ENCODE results near the gene ALDH3A1. TPM values are rescaled to one million over a fixed set of nuclear protein-coding genes. Genes with fewer than 3 reads are reported as not detected.
"Not testable (repeated sequence)": the region's sequence is repeated elsewhere in the genome, so short reads cannot be mapped to it uniquely, and the experiment has no call there.

ALDH3A1 gene
- total RNA-seq (2014; rRNA removed; shearing (Covaris generic)), result 20.0 and 37.7 TPM in 2 replicates

- DNase-seq (ENCODE audit: low spot score), result peak; percentile 60
These were observed at the start of gene ALDH3A1 for GRCh38 chr17:19747829-19748806. TSS of gene ALDH3A1 (minus strand) at chr17:19748298. CDS start at chr17:19745129, 3,169 bp downstream.

GRCh38 chr17:19796457-19796856, 48.4 kb upstream of the ALDH3A1 start:
- DNase-seq (ENCODE audit: low spot score), result no peak

GRCh38 chr17:19791918-19792550, 43.9 kb upstream of the ALDH3A1 start:
- no peak for DNase-seq (ENCODE audit: low spot score)

- no peak for DNase-seq (ENCODE audit: low spot score)
These were observed 39.7 kb upstream of the ALDH3A1 start for GRCh38 chr17:19787733-19788357.

- no peak for DNase-seq (ENCODE audit: low spot score)
These were observed 37.8 kb upstream of the ALDH3A1 start for GRCh38 chr17:19785854-19786253.

- DNase-seq (ENCODE audit: low spot score), result no peak
These were observed 33.7 kb upstream of the ALDH3A1 start for GRCh38 chr17:19781488-19782458.

GRCh38 chr17:19780846-19781245, 32.7 kb upstream of the ALDH3A1 start:
- no peak for DNase-seq (ENCODE audit: low spot score)

- no peak for DNase-seq (ENCODE audit: low spot score)
These were observed 25.4 kb upstream of the ALDH3A1 start for GRCh38 chr17:19773534-19773933.

GRCh38 chr17:19771971-19772630, 24.0 kb upstream of the ALDH3A1 start:
- DNase-seq (ENCODE audit: low spot score), result no peak

- DNase-seq (ENCODE audit: low spot score), result no peak
These were observed 23.1 kb upstream of the ALDH3A1 start for GRCh38 chr17:19770985-19771735.

- no peak for DNase-seq (ENCODE audit: low spot score)
These were observed 22.0 kb upstream of the ALDH3A1 start for GRCh38 chr17:19769946-19770652.

GRCh38 chr17:19768046-19768782, 20.1 kb upstream of the ALDH3A1 start:
- no peak for DNase-seq (ENCODE audit: low spot score)

GRCh38 chr17:19766421-19767270, 18.5 kb upstream of the ALDH3A1 start:
- DNase-seq (ENCODE audit: low spot score), result peak; percentile 73

GRCh38 chr17:19766016-19766415, 17.9 kb upstream of the ALDH3A1 start:
- DNase-seq (ENCODE audit: low spot score), result no peak

- DNase-seq (ENCODE audit: low spot score), result not testable (repeated sequence)
These were observed 15.9 kb upstream of the ALDH3A1 start for GRCh38 chr17:19763991-19764390.

GRCh38 chr17:19763416-19763815, 15.3 kb upstream of the ALDH3A1 start:
- DNase-seq (ENCODE audit: low spot score), result no peak

- peak; percentile 55 for DNase-seq (ENCODE audit: low spot score)
These were observed 14.4 kb upstream of the ALDH3A1 start for GRCh38 chr17:19762515-19762961.

Measured in HT-29 (cell line).